GM19324 (cell line): ENCODE data around the gene MYLK4.

Source experiments
- ATAC-seq: cut with Tn5 transposase; IDR thresholded peaks from one replicate; pipeline ENCODE4 v1.9.1; 2021; ENCODE audit warnings: mild to moderate bottlenecking, moderate library complexity; ENCODE audit not compliant: unreplicated experiment, low FRiP score

MYLK4 gene

DNA sequence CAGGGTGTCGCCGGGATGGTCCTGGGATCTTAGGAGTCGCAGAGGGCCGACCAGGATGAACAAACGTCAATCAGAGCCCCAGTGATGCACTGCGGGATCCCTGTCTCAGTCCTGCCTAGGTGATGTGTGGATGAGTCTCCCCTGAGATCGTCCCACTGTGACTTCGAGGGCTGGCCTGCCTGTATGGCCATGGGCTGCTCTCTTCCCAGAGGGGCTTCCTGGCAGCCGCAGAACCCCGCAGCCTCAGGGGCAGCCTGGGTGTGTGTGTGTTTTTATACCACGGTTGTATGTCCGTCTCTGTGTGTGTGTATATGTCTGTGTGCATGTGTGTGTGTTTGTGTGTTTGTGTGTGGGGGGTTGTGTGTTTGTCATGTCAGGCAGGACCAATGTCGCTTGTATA lies 111.6 kb downstream of the MYLK4 start:
- no peak for ATAC-seq

- ATAC-seq, result no peak
These were observed 114.0 kb downstream of the MYLK4 start for GRCh38 chr6:2636672-2637071.

GRCh38 chr6:2635911-2636310 lies 114.8 kb downstream of the MYLK4 start:
- ATAC-seq, result no peak

- no peak for ATAC-seq
These were observed 116.4 kb downstream of the MYLK4 start for GRCh38 chr6:2634139-2634964.

DNA sequence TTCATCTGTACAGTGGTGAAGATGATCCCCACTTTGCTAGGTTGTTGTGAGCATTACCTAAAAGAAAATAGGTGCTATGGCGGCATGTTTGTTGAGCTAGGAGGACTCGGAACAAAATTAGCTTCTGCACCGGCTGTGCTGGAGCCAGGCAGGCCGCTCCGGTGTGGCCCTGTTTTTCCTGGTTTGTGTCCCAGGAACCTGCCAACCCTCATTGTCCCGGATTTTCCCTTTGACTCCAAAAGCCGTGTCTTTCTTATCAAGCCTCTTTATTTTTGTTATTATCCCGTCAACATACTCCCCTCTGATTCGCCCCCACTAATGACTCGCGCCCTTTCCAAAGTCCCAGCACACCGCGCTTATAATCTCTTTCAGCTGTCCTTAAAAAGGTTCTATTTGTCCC lies 117.0 kb downstream of the MYLK4 start:
- no peak for ATAC-seq

GRCh38 chr6:2632976-2633584 lies 117.6 kb downstream of the MYLK4 start:
- no peak for ATAC-seq

GRCh38 chr6:2632368-2632767 lies 118.4 kb downstream of the MYLK4 start:
- ATAC-seq, result no peak

DNA sequence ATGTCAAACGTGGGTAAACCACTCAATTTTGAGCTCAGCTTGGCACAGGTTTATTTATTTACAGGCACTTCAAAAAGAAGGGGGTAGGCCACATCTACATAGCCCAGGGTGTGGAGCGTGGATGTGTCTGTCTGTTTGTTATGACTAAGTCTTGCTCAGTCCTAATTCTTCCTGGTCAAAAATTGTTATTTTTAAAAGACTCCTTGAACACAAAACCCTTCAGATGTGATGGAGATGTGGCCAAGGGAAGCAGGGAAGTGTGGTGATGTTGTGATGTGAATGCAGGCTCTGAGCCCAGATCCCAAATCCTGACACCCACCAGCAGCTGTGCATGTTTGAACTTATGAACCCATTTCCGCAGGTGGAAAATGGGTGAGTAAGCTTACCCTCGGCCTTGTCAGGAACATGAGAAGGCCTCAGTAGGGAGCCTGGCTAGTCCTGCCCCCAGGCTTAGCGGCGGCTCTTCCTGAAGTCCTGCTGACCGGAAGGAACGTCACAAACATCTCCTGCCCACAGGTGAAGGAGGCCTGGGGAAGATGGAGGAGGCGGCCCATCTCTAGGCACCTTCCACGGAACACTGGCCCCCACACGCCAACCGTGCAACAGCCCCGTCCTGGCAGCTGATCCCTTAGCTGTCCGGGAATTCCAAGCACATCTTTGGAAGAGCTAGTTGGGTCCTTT lies 119.7 kb downstream of the MYLK4 start:
- no peak for ATAC-seq

- no peak for ATAC-seq
These were observed 120.4 kb downstream of the MYLK4 start for GRCh38 chr6:2630359-2630758.

- no peak for ATAC-seq
These were observed 124.3 kb downstream of the MYLK4 start for GRCh38 chr6:2626401-2626800.

GRCh38 chr6:2625581-2625980 lies 125.1 kb downstream of the MYLK4 start:
- ATAC-seq, result no peak

- no peak for ATAC-seq
These were observed 126.5 kb downstream of the MYLK4 start for GRCh38 chr6:2624177-2624576.

DNA sequence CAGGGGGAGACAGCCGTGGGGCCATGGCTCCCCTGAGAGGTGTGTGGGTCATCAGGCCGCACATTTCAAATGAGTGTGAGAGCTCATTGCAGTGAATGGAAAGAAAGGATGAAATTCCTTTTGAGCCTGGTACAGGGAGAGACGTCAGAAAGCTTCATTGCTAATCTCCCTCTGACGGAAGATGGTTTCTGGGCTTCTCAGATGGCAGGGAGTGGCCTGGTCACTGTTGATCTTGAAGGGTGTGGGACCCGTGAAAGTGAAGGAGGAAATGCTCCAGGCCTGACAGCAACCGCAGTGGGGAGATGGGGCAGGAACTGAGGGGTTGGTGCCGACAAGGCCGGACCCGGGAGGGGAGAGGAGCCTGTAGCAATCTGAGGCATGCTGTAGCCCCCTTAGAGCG lies 127.4 kb downstream of the MYLK4 start:
- ATAC-seq, result no peak

GRCh38 chr6:2622671-2623070 lies 128.1 kb downstream of the MYLK4 start:
- no peak for ATAC-seq

- ATAC-seq, result no peak
These were observed 131.1 kb downstream of the MYLK4 start for GRCh38 chr6:2619651-2620050.

GRCh38 chr6:2617729-2618128 lies 133.0 kb downstream of the MYLK4 start:
- ATAC-seq, result no peak

DNA sequence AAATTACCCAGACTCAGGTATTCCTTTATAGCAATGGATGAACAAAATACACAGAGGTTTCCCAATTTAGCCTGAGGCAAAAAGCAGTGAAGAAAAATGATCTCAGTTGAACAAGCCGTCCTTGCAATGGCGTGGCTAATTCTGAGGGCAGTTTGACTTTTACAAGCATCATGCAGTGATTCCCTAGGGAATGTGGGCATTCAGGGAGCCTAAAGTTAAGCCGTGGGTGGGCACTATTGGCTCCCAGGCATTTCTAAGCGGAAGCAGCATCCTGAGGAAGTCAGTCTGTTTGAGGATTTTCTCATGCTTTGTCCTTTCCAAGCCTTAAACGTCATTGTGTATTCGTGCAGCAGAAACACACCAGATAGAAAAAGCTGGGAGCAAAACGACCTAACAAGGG lies 133.9 kb downstream of the MYLK4 start:
- no peak for ATAC-seq

DNA sequence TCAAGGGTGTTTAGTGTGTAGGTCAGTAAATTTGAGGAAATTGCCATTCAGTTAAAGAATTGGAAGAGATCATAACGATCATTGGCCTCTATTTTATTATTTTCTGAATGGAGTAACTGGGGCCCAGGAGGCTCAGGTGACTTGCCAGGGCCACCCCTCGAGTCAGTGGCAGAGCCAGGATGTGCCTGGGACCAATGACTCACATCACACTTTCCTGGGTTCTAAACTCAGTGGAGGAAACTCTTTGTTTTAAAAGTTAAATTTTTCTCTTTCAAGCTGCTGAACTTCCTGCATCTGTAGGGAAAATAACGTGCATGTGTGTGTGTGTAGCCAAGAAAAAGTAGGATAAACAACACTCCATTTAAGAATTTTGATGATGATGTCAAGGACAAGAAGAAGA lies 135.5 kb downstream of the MYLK4 start:
- ATAC-seq, result no peak

- ATAC-seq, result no peak
These were observed 135.9 kb downstream of the MYLK4 start for GRCh38 chr6:2614846-2615245.

DNA sequence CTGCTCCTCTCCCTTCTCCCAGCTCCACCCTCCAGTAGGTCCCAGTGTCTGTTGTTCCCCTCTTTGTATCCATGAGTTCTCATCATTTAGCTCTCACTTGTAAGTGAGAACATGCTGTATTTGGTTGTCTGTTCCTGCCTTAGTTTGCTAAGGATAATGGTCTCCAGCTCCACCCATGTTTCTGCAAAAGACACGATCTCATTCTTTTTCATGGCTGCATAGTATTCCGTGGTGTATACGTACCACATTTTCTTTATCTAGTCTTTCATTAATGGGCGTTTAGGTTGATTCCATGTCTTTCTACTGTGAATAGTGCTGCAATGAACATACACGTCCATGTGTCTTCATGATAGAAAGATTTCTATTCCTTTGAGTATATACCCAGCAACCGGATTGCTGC lies 136.6 kb downstream of the MYLK4 start:
- ATAC-seq, result no peak
